GM23338 (cell line): ENCODE data around the gene B4GALT3.

Source experiments
- CREB1 ChIP-seq: fragments of 250-450 bp; sonication (Bioruptor Pico); IDR thresholded peaks from 2 replicates; pipeline ENCODE4 v1.5.0; 2020; ENCODE audit warnings: low read depth, mild to moderate bottlenecking, moderate library complexity
- CTCF ChIP-seq, 2 experiments: fragments of 200-600 bp in 1 of 2; sonication (generic) in 1 of 2; conservative IDR thresholded peaks; 2 replicates each; pipeline versions ENCODE4 v1.5.1 to v1.6.1; 2016 to 2017; ENCODE audit warnings: antibody characterized with exemption in 2 of 2, low read depth in 2 of 2, mild to moderate bottlenecking in 2 of 2, moderate library complexity in 1 of 2
- EZH2 ChIP-seq: fragments of 200-600 bp; sonication (generic); IDR thresholded peaks from one replicate; pipeline ENCODE4 v1.8.0; 2017; ENCODE audit warnings: antibody characterized with exemption, mild to moderate bottlenecking, low read depth; ENCODE audit not compliant: unreplicated experiment
- NANOG ChIP-seq: IDR thresholded peaks from 2 replicates; pipeline ENCODE4 v1.6.1; 2016; ENCODE audit warnings: antibody characterized with exemption, borderline replicate concordance
- POLR2AphosphoS5 ChIP-seq: IDR thresholded peaks from 2 replicates; pipeline ENCODE4 v1.6.1; 2016; ENCODE audit warnings: antibody characterized with exemption, low read depth
- REST ChIP-seq: IDR thresholded peaks from one replicate; pipeline ENCODE4 v1.6.1; 2018; ENCODE audit warnings: antibody characterized with exemption; ENCODE audit not compliant: unreplicated experiment
- STAT1 ChIP-seq: IDR thresholded peaks from one replicate; pipeline ENCODE4 v1.6.1; 2016; ENCODE audit warnings: antibody characterized with exemption; ENCODE audit not compliant: unreplicated experiment

DNA sequence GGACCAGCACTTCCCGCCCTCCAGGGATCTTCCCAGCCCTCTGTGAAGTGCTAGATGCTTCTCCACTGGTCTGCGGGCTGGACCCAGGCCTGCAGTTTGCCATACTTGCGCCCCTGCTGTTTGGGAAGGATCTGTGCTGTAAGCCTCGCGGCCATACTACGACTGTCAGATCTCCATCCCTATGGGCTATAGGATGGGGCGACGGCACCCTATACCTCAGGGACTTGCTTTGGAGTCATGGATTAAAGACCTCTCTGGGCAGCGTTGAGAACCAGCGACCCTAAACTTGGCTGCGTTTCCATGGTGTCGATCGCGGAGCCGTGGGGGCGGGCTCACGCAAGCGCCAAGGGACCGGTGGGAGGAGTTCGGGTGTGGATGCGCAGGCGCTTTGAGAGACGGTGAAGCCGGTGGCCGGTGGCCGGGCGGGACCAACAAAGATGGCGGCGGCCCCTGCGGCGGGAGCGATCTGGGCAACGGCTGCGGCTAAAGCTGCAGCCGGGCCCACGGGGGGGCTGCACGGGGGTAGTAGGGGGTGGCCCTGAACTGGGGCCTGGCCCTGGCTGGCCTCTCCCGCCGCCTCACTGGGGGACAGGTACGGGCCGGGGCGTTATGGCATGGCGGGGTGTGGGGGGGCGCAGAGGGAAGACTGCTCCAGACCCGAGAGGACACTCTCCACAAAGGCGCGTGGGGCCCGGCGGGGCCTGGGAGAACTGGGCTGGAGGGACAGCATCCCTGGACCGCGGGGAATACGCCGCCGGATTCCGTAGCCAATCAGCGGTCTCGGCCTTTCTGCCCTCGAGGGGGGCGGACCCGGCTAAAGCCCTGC is 18.0 kb downstream of the B4GALT3 start, which contains the start of gene USP21:
- peak in 1 of 2 experiments; percentile 18; a peak in 1 of 4 replicates for TF ChIP-seq CTCF (conservative IDR thresholded peaks at IDR 0.05; ENCODE audit: low read depth in 2 of 2)
- TF ChIP-seq NANOG, result no peak
- TF ChIP-seq REST, result no peak
- peak; percentile 80 for TF ChIP-seq POLR2AphosphoS5
- no peak for TF ChIP-seq EZH2
- TF ChIP-seq STAT1, result no peak
- no peak for TF ChIP-seq CREB1 (CRISPR knock-in tag)
